Measurements from ENCODE around the gene MKS1. TPM values are rescaled to one million over a fixed set of nuclear protein-coding genes. Genes with fewer than 3 reads are reported as not detected.

MKS1 gene
- total and polyA plus RNA-seq, 10 of the 15 experiments (the other 5 are each of a cell fraction or from before 2014, with no cell fraction given): 5.7 to 21.4 (median 13.9) TPM

- no peak for TF ChIP-seq PRDM15 (CRISPR knock-in tag; IDR thresholded peaks at IDR 0.05)
These were observed 29.9 kb upstream of the MKS1 start (continued) for GRCh38 chr17:58248955-58249269.

DNA sequence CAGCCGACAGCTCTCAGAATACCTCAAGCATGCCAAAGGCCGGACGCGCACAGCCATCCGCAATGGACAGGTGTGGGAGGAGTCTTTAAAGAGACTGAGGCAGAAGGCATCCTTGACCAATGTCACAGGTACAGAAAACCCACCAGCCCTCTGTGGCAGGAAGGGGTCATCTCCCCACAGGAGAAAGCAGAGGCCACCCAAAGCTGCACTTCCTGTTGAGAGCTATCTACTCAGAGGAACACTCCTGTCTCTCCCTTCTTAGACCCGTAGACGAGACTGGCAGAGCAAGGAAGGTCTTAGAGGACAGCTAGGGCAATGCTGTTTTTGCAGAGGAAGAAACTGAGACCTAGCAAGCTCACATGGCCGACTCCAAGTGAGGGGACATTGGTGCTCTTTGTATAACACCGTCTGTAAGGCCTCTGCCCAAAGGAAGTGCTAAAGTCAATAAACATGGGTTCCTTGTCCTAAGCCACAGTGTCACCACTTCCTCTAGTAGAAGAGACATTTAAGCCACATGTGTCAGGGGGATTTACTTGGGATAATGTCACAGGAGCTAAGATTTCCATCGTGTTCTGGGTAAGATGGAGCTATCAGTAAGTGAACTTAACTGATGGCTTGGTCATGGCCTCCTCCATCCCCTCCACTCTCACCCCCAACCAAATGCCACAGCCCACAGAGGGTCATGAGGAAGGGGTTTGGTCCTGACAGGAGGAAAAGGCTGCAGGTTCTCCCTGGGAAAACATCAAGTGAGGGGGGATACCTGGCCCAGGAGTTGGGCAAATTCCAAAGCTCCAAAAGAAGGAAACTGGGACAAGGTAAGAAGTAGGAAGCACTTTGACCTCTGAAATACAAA, 28.7 kb upstream of the MKS1 start:
- Histone ChIP-seq H2AFZ (ENCODE audit: control insufficient read depth, low read depth, low read length) (no peak overlapping the region), H4K20me1 (ENCODE audit: control insufficient read depth, insufficient read depth) (no peaks in the 10 kb centered on the region), H3K27ac (ENCODE audit: control insufficient read depth, insufficient read depth) (no peak overlapping the region), H3K9me3 (replicated peaks; ENCODE audit: control insufficient read depth, insufficient read depth, low read length) (no peaks in the 10 kb centered on the region), H3K9ac (ENCODE audit: control insufficient read depth, insufficient read depth, low read length) (no peak overlapping the region), H3K4me3 (no peak overlapping the region), H3K4me2 (ENCODE audit: control insufficient read depth, insufficient read depth) (no peak overlapping the region), H3K79me2 (ENCODE audit: control insufficient read depth, insufficient read depth, low read length) (no peaks in the 10 kb centered on the region), H3K36me3 (ENCODE audit: control insufficient read depth in 2 of 2, insufficient read depth in 2 of 2, low read length in 1 of 2) (no peaks in the 10 kb centered on the region), H3K4me1 (ENCODE audit: control insufficient read depth, insufficient read depth, low read length) (peaks cover 6% of the 10 kb centered on the region), H3K27me3 (replicated peaks in 1 of 2; ENCODE audit: control insufficient read depth in 2 of 2, insufficient read depth in 2 of 2, low read length in 1 of 2) (no peaks in the 10 kb centered on the region; a peak in 2 of 4 replicates)
- FAIRE-seq: no peak
- ChIA-PET RAD21 (ENCODE audit: unreplicated experiment) (interaction anchor here (0.6 to 1.9 kb wide), 9 partner anchors 11 to 69 kb away, joined by 3 to 9 read pairs (median 3); partner anchors contain the start of gene MKS1), POLR2A (interaction anchor here (1.1 to 1.2 kb wide), 2 partner anchors 9 to 17 kb away, joined by 4 read pairs; partner anchors contain the start of gene LPO), SMC1A (ENCODE audit: uncharacterized antibody, unreplicated experiment) (interaction anchor here (1.0 to 4.0 kb wide), 6 partner anchors 11 to 198 kb away, joined by 3 to 23 read pairs (median 6); no protein-coding TSS in a partner anchor), CTCF (interaction anchor here (0.8 to 6.2 kb wide), 18 partner anchors 8 to 258 kb away, joined by 3 to 78 read pairs (median 4); partner anchors contain the start of gene LPO)
- intact Hi-C loops (cut with micrococcal nuclease; ENCODE audit: unreplicated experiment): loop anchor here (2.0 kb wide), 1 partner anchor 47 kb away; no protein-coding TSS in a partner anchor
- WGBS (ENCODE audit: insufficient coverage, insufficient replicate concordance, low lambda C conversion rate, missing lambda C conversion rate): 58% methylated on average over 10 of the region's 10 CpGs
- ATAC-seq: no peak
- in situ Hi-C loops (cut with MboI): no loop called here
- BruUV-seq (replicated peaks): no TSS peak
- no peak for DNase-seq (ENCODE audit: low read depth, low spot score)
- TF ChIP-seq MYB (IDR thresholded peaks at IDR 0.05; ENCODE audit: borderline replicate concordance, low read depth, low read length) (no peak), IKZF1 (conservative IDR thresholded peaks at IDR 0.05) (no peak), BHLHE40 (IDR thresholded peaks at IDR 0.05; ENCODE audit: borderline replicate concordance in 1 of 2, low read depth in 2 of 2, low read length in 1 of 2) (no peak), RB1 (IDR thresholded peaks at IDR 0.05; ENCODE audit: borderline replicate concordance) (no peak), NFYA (IDR thresholded peaks at IDR 0.05; ENCODE audit: borderline replicate concordance, low read depth, low read length) (no peak), ATF3 (IDR thresholded peaks at IDR 0.05; ENCODE audit: borderline replicate concordance, extremely low read depth, low read depth, low read length) (no peak), TCF7 (IDR thresholded peaks at IDR 0.05; ENCODE audit: borderline replicate concordance) (no peak), PAX5 (IDR thresholded peaks at IDR 0.05; ENCODE audit: borderline replicate concordance, low read depth, low read length) (no peak), KDM1A (IDR thresholded peaks at IDR 0.05; ENCODE audit: borderline replicate concordance) (no peak), BCLAF1 (IDR thresholded peaks at IDR 0.05) (no peak), KAT2A (conservative IDR thresholded peaks at IDR 0.05; ENCODE audit: control insufficient read depth, low read depth, low read length) (no peak)
- TF ChIP-seq, protein P1, sequence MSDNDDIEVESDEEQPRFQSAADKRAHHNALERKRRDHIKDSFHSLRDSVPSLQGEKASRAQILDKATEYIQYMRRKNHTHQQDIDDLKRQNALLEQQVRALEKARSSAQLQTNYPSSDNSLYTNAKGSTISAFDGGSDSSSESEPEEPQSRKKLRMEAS (IDR thresholded peaks at IDR 0.05; ENCODE audit: low read depth, low read length): no peak

All from GM12878 (cell line).